HG03103 (cell line): ENCODE measurements around the gene OPHN1.
"Not testable (repeated sequence)": the region's sequence is repeated elsewhere in the genome, so short reads cannot be mapped to it uniquely, and the experiment has no call there.

Experiments used
- ATAC-seq: cut with Tn5 transposase; IDR thresholded peaks from one replicate; pipeline ENCODE4 v1.9.1; 2021; ENCODE audit warnings: low read depth; ENCODE audit not compliant: unreplicated experiment

The OPHN1 gene

DNA sequence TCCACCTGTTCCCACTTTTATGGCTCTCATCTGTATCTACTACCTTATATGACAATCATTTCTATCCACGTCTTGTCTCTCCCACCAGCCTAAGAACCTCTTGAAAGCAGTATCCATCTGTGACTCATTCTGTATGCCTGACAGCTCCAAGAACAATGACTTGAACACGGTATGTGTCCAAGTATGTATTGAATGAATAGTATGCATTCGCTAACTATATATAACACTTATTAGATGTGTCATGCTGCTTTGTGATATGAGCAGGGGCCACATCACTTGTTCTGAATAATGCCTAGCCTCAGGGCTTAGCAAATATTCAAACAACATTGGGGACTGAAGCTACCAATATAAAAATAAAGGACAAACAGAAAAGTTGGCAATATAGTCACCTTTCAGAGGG, 4.9 kb downstream of the OPHN1 start:
- ATAC-seq, result no peak

DNA sequence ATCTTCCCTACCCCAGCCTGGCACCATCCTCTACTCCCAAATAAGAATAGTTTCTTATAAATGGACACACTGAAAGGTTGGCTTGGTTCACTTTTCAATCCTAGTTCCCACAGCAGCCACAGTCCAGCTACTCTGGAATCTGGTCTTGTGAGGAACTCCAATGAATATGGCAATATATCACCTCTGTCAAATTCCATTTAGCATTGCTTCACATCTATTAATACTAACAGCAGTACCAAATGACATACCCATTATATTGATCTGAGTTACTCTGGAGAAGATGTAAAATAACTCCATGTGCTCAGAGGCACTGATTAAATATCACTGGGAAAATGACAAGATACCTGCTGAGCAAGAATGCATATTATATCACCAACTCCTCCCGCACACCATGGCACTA, 8.6 kb downstream of the OPHN1 start:
- no peak for ATAC-seq

DNA sequence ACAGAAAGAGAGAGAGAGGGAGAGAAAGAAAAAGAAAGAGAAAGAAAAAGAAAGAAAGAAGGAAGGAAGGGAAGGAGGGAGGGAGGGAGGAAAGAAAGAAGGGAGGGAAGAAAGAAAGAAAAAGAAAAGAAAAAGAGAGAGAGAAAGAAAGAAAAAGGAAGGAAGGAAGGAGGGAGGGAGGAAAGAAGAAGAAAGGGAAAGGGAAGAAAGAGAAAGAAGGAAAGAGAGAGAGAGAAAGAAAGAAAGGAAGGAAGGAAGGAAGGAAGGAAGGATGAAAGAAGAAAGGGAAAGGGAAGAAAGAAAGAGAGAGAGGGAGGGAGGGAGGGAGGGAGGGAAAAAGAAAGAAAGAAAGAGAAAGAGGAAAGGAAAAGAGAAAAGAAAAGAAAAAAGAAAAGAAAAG, 10.8 kb downstream of the OPHN1 start:
- ATAC-seq, result no peak

DNA sequence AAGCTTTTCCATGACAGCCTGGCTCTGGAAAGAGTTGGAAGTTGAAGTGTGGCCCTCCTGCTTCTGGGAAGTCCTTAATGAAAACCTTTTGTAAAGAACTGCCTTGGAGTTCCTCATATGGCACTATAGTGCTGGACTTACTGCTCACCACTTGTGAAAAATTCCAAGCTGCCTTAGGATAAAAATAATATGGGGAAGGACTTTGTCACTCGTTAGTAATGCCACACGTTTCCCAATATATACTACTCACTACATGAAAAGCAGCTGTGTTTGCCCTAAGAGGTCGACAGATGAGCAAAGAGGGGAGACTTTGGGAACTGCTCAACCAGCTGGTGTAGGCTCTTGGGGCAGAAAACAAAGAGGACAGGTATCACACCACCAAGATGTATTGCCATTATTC, 11.7 kb downstream of the OPHN1 start:
- ATAC-seq, result no peak

DNA sequence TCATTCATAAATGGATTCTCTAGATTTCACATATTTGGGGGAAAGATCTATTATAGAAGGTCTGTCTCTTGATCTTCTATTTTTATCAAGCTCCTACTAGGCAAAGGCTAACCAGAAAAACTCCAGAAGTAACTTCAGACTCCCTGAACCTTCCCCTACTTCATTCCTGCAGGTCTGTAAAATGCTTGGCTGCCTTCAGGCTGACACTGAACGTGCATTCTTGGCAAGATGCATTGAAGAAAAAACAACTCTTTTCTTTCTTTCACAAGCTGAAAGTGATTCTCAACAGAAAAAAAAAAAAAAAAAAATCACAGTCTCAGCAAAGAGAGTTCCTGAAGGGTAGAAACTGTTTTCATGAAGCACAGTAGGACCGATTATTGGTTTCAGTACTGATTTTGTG, 12.7 kb downstream of the OPHN1 start:
- no peak for ATAC-seq

DNA sequence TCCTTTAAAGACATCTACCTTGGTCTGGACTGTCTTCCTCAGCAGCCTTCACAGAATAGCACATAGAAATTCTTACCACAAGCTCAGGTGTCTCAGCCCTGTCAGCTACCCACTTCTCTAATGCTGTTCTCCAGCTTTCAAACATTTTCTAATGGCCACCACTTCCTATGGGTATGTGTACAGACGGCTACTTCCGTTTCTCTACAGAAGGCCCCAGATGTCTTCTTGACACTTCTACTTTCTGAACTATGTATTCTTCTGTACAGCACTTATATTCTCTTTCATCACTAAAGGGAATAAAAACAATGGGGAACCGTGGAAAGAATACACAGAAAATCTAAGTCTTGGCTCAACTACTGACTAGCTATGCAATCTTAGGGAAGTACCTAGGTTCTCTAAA, 13.3 kb downstream of the OPHN1 start:
- no peak for ATAC-seq

DNA sequence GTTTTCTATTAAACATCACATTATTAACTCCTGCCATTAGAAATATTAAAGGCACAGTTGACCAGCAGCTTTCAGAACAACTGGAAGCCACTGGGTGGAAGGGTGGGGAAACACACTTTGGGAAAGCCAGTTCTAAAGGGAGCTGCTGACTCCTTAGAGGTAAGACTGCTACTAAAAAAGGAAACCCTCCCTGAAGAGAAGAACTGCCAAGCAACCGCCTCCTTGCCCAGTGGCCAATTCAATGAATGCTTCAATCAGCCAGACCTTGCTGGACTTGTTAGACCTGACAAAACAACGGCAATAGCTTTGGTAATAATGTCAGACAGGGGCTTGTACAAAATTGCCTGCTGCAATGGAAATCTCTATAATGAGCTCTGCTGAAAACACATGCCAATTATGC, 15.6 kb downstream of the OPHN1 start:
- ATAC-seq, result no peak

DNA sequence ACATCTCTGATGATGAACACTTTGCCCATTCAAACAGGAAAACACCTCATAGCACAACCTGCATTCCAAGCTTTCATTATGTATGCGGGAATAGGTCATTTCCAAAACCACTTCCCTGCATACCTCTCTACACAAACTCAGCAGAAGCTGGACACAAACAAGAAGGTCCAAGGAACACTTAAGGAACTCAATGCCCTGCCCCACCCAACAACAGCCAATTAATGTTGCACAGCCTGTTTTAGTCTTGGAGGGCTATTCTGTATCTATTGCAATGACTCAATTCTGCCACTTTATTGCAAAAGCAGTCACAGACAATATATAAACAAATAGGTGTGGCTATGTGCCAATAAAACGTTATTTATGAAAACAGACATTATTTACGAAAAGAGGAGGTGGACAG, 16.7 kb downstream of the OPHN1 start:
- ATAC-seq, result no peak

DNA sequence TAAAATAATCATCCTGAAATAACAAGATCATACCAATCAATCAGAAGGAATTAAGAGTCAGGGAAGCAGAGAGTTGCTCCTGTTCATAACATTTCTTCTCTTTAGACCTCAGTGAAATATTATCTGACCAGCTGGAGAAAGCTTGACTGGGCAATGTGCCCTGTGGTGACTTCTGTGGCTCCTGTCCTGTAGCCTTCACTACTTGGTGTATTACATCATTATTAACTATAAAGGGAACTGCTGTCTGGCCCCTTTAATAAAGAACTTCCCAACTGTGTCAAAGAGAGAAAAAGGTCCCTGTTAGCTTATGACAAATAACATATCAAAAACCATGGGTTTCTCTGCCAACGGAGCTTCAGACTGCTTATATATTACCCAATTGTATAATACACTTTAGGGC, 18.0 kb downstream of the OPHN1 start:
- no peak for ATAC-seq

DNA sequence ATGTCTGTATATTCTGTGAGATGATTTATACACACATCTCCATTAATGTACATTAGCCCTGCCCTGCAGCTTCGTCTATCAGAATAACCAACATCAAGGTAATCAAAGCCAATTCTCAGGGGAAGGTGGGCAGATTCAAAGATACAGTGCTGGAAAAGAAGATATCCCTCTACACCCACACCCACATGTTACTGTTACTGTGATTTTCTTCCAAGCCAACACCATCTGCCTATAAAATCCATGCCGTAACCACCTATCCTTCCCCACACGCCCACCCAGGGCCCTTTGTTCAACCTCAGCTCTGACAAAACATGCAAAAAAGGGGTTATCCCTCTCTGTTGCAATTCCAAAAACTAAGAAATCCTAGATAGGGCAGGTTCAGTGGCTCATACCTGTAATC, 20.0 kb downstream of the OPHN1 start:
- no peak for ATAC-seq

DNA sequence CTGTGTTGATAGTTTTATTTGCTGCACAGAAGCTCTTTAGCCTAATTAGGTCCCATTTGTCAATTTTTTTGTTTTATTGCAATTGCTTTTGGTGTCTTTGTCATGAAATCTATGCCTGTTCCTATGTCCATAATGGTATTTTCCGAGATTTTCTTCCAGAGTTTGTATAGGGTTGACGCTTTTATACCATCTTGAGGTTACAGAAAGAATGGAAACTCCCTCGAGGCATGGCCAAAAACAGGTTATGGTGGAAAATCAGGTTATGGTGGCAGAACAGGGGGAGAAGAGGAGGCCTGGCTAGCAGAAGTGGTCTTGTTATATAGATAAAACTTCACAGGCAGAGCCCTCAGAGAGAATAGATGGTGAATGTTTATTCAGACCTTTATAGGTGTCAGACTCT, 21.6 kb downstream of the OPHN1 start:
- no peak for ATAC-seq

DNA sequence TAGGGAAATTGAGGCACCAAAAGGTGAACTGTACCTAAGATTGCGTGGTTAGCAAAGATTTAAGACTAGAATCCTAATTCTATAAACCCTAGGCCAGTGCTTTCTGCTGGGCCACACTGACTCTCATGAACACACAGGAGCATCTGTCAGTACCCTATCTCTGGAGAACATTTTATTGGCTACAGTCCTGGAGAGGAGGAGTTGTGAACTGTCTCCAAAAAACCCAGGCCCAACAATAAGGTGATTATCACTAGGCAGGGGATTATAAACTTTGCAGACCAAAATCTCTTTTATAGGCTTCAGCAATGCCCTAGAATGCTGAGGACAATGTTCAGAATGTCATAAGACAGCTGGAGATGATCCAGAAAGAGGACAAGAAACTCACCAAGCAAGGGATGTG, 24.1 kb downstream of the OPHN1 start:
- ATAC-seq, result no peak

DNA sequence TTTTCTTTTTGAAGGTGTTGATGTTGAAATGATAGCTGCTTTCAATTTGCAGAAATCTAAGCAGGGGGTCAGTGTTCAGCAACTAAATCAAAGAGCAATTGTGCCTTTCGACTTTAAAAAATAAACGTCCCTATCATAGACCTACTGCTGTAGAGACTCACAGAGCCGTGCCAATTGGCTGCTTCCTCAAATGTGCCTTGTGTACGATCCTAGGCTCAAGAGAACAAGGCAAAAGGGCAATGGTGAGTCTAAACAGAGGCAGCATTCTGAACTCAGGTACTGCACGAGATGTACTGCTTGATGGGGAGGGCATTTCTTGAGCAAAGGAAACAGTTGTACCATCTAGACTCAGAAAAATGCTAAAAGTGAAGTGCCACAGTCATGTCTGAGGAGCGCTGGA, 29.8 kb downstream of the OPHN1 start:
- ATAC-seq, result no peak

DNA sequence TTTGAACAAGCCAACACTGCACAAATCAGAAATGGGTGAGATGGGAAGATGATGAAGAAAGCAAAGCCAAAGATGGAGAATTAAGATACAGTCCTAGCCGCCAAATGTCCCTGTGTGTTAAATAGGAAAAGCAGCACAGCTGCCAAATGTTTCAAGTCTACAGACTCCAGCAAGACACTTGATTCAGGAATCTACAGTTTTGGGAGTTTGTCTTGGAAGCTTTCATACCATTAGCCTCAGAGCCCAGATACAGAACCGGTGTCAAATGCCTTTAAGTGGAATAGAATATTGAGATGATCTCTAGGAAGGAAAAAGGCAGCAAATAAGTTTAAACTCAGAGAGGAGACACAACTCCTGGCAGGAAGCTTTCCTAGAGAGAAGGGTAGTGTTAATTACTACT, 30.3 kb downstream of the OPHN1 start:
- ATAC-seq, result no peak

DNA sequence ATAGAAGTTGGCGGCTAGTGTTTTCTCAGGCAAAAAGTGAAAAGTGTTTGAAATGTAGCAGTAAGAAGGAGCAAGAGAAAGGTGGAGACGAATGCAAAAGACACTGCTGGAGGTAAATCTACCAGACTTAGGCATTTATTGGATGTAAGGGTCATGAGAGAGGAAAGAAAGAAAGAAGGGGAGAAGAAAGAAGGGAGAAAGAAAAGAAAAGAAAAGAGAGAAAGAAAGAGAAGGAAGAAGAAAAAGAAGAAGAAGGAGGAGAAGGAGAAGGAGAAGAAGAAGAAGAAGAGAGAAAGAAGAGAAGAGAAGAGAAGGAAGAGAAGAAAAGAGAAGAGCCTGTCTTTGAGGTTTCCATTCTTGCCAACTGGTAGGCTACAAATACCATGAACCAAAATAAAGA, 31.2 kb downstream of the OPHN1 start:
- no peak for ATAC-seq

DNA sequence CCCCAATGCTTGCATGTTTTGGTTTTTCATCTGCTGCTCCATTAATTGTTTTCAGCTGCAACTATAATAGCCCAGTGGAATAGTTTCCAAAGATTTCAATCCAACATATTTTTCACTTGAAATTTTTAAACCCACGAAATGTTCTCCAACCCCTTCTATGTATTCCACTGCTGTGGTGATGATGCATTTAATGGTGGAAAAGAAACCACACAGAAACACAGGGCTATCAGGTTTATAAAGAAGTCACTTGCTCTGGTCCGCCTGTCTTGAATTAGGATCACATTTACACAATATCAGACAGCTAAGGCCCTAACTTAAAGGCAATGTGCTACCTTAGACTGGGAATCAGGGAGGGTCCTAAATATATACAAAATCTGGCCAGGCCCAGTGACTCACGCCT, 35.0 kb downstream of the OPHN1 start:
- no peak for ATAC-seq

DNA sequence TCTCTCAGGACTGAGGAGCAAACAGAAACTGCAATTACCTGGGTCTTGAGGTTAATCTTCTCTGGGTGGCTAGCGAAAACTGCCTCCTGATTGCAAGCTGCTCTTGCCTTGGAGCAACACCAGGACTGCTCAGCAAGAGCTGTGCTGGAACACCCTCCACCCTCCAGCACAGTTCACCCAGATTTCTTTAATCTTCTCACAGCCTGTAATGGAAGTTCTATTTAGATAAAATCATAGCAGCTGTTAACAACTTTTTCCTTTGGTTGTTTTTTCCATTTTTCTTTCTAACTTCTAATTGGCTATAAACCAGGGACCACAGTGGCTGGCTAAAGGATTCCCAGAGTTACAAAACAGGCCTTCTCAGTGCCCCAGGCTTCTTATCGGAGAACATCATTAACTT, 36.3 kb downstream of the OPHN1 start:
- ATAC-seq, result no peak

DNA sequence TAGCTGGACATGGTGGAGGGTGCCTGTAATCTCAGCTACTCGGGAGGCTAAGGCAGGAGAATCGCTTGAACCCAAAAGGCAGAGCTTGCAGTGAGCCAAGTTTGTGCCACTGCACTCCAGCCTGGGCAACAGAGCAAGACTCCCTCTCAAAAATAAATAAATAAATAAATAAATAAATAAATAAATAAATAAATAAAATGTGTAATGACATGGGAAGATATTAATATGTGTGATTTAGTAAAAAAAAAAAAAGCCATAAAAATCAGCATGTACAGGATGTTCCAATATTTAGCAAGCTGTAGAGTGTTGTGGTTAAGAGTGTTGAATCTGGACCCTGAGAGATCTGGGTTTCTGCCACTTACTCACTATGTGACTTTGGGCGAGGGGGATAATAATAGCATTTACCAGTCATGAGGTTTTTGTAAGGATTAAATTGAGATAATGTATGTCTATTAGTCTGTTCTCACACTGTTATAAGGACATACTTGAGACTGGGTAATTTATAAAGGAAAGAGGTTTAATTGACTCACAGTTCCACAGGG, 43.8 kb downstream of the OPHN1 start:
- not testable (repeated sequence) for ATAC-seq

DNA sequence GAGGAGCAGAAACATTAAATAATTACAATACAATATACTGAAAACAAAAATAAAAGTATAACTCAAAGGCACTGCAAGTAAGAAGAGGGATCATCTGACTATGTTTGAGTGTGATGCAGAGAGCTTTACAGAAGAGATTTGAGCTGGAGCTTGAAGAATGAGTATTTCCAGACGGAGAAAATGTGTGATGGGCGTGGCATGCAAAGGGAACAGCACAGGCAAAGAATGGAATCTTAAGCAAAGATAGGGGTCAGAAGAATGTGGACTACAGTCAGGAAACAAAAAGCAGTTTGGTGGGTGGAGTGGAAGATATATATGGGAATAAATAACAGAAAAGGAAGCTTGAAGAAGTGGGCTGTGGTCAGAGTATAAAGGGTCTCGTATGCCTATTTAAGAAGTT, 45.5 kb downstream of the OPHN1 start:
- ATAC-seq, result no peak

DNA sequence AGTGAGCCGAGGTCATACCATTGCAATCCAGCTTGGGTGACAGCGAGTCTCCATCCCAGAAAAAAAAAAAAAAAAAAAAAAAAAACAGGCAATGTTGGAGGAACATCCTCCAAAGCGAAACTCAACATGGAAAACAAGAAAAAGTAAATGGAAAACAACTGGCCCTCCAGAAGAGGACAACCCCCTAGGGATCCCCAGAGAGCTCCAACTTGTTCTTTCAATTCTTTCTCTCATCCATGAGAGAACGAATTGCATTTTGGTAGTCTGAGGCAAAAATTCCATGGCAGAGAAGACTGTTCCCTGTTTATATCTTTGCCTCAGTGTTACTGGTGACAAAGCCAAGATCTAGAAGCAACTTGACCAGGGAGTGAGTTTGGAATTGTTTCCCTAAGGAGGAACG, 49.8 kb downstream of the OPHN1 start:
- no peak for ATAC-seq

DNA sequence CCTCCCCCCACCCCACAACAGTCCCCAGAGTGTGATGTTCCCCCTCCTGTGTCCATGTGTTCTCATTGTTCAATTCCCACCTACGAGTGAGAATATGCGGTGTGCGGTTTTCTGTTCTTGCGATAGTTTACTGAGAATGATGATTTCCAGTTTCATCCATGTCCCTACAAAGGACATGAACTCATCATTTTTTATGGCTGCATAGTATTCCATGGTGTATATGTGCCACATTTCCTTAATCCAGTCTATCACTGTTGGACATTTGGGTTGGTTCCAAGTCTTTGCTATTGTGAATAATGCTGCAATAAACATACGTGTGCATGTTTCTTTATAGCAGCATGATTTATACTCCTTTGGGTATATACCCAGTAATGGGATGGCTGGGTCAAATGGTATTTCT, 55.7 kb downstream of the OPHN1 start:
- ATAC-seq, result not testable (repeated sequence)

DNA sequence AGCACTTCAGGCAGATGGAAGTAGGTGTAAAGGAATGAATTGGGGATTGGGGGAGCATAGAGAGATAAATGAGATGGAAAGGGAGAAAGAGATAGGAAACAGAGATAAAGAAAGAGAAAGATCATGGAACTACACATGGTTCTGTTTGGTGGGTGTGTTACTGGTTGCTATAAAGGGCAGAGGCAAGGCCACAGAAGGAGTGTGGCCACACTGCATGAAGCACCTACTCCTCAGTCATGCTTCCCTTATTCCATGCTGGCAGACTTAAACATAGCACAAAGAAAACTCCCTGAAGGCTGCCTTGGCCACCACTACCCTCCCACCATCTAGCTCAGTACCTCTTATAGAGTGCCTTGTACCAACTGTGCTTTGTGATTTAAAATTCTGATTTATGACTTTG, 56.9 kb downstream of the OPHN1 start:
- ATAC-seq, result no peak

DNA sequence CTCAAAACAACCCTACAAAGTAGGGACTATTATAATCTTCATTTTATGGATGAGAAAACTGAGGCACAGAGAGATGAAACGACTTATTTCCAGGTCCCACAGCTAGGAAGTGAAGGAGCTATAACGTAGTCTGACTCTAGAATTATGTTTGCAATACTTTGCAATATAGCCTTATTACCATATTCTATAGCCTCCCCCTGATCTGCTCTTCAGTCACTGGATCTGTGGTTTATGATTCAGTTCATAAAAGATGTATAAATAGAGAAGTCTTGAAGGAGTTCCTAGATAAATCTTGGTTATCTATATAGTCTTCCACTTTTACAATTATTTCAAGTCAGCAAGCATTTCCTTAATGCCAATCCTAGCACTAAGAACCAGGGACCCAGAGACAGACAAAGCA, 57.5 kb downstream of the OPHN1 start:
- ATAC-seq, result no peak

DNA sequence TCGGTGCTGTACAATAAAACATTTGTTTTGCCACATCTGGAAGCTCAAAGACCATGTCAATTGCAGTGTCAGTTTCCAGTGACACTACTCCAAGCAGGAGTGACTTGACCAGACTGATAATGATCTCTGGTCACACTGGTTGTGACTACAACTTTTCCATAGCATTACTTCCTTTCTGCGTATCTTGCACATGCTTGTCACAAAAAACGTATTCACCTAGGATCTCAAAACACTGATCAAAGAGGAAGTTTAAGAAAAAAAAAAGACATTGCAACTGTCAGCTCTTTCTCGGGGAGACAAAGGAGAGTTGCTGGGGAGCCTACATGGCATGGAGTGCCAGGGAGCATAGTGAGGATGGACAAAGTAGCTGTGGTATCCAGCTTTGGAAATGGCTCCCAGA, 60.6 kb downstream of the OPHN1 start:
- no peak for ATAC-seq
